HepG2 (cell line): Measurements from ENCODE around the gene HLCS. TPM values are rescaled to one million over a fixed set of nuclear protein-coding genes. Genes with fewer than 3 reads are reported as not detected.

ENCODE experiments used
- ATAC-seq: fragments of 200-7000 bp; cut with Tn5 transposase; 3 replicates; pipeline ENCODE4 v1.9.1; 2020; ENCODE audit warnings: mild to moderate bottlenecking, moderate library complexity
- BruUV-seq: library from RNA; stranded (reverse); fragments of 400-500 nt; replicated peaks from 2 replicates; lab custom pipeline; 2021; lab: Mats Ljungman, UMichigan
- CTCF ChIA-PET: fragments of 300-600 bp; formaldehyde crosslinking; extraction: SDS; loops from one replicate; lab custom pipeline; 2021; ENCODE audit warnings: low total read pairs, inconsistent platforms, low intra/inter-chr PET ratio; lab: Yijun Ruan, JAX
- POLR2A ChIA-PET: fragments of 350-600 bp; sonication (Branson Sonifier 250); formaldehyde crosslinking; loops from one replicate; lab custom pipeline; 2020; ENCODE audit warnings: antibody characterized with exemption, inconsistent platforms; lab: Yijun Ruan, JAX
- DNase-seq: peaks from one replicate; pipeline ENCODE4 v3.0.0-alpha.2; 2015; ENCODE audit warnings: low spot score
- FAIRE-seq: peaks from 3 replicates; lab custom pipeline; 2011; peaks lifted over from hg19 to GRCh38; lab: Jason Lieb, UNC
- H2AFZ ChIP-seq: one replicate; pipeline ENCODE4 v1.6.1; 2011; ENCODE audit warnings: low read length, inconsistent platforms
- H3K27ac ChIP-seq: fragments of 300-600 bp; 3 replicates; pipeline ENCODE4 v1.8.0; 2011; ENCODE audit warnings: mixed run types, mild to moderate bottlenecking, mixed read lengths, low read length, inconsistent platforms; ENCODE audit not compliant: insufficient read depth; ENCODE audit errors: extremely low read length
- H3K27me3 ChIP-seq, 2 experiments: fragments of 200-600 bp in 1 of 2; 2 replicates in 1 of 2; 3 replicates in 1 of 2; pipeline versions ENCODE4 v1.6.0 to v1.8.0; 2011; ENCODE audit warnings: low read length in 2 of 2, mild to moderate bottlenecking in 2 of 2, moderate library complexity in 2 of 2, inconsistent platforms in 1 of 2; ENCODE audit not compliant: insufficient read depth in 2 of 2, control insufficient read depth in 1 of 2
- H3K36me3 ChIP-seq, 2 experiments: fragments of 200-600 bp in 1 of 2; replicated peaks in 1 of 2; 2 replicates in 1 of 2; 3 replicates in 1 of 2; pipeline versions ENCODE4 v1.5.1 to v1.8.0; 2011; ENCODE audit warnings: low read length in 2 of 2, inconsistent platforms in 1 of 2; ENCODE audit not compliant: insufficient read depth in 2 of 2, control insufficient read depth in 1 of 2
- H3K4me1 ChIP-seq: 2 replicates; pipeline ENCODE4 v1.5.1; 2012; ENCODE audit warnings: low read length, inconsistent platforms; ENCODE audit not compliant: insufficient read depth
- H3K4me2 ChIP-seq: 2 replicates; pipeline ENCODE4 v1.6.0; 2011; ENCODE audit warnings: low read depth, low read length, inconsistent platforms
- H3K4me3 ChIP-seq, 3 experiments: fragments of 200-600 bp in 1 of 3; sonication (generic), shearing (Covaris generic) in 1 of 3; replicated peaks in 1 of 3; 2 replicates each; pipeline ENCODE4 v1.5.1; 2011 to 2016; ENCODE audit warnings: low read length in 3 of 3, inconsistent platforms in 2 of 3, low read depth in 2 of 3, mild to moderate bottlenecking in 2 of 3, control low read depth in 1 of 3, mixed read lengths in 1 of 3; ENCODE audit not compliant: insufficient read depth in 1 of 3
- H3K79me2 ChIP-seq: one replicate; pipeline ENCODE4 v1.6.1; 2011; ENCODE audit warnings: low read length, inconsistent platforms; ENCODE audit not compliant: insufficient read depth
- H3K9ac ChIP-seq: 2 replicates; pipeline ENCODE4 v1.6.0; 2011; ENCODE audit warnings: mild to moderate bottlenecking, low read depth, low read length, inconsistent platforms; ENCODE audit not compliant: insufficient read depth
- H3K9me3 ChIP-seq: 2 replicates; pipeline ENCODE4 v1.5.1; 2012; ENCODE audit warnings: mild to moderate bottlenecking, low read length
- H4K20me1 ChIP-seq: 2 replicates; pipeline ENCODE4 v1.6.0; 2011; ENCODE audit warnings: inconsistent platforms, mild to moderate bottlenecking, low read length, moderate library complexity; ENCODE audit not compliant: insufficient read depth
- ATF2 ChIP-seq: sonication (generic); formaldehyde crosslinking; IDR thresholded peaks from 2 replicates; pipeline ENCODE4 v1.4.0; 2020; ENCODE audit warnings: missing genetic modification reagents
- EHMT2 ChIP-seq: fragments of 200-600 bp; sonication (generic); IDR thresholded peaks from 2 replicates; pipeline ENCODE4 v1.7.0; 2017; ENCODE audit warnings: antibody characterized with exemption, low read depth, low read length, borderline replicate concordance
- MED1 ChIP-seq: sonication (generic); formaldehyde crosslinking; IDR thresholded peaks from 2 replicates; pipeline ENCODE4 v1.4.0; 2020; ENCODE audit warnings: missing genetic modification reagents
- MLX ChIP-seq: IDR thresholded peaks from 2 replicates; pipeline ENCODE4 v1.6.1; 2016
- SETDB1 ChIP-seq: sonication (generic); formaldehyde crosslinking; IDR thresholded peaks from 2 replicates; pipeline ENCODE4 v1.5.1; 2020; ENCODE audit warnings: missing genetic modification reagents, mild to moderate bottlenecking, borderline replicate concordance
- ZBTB7B ChIP-seq: sonication (generic); formaldehyde crosslinking; IDR thresholded peaks from 2 replicates; pipeline ENCODE4 v1.4.0; 2020; ENCODE audit warnings: missing genetic modification reagents
- ZMYM4 ChIP-seq: sonication (generic); formaldehyde crosslinking; IDR thresholded peaks from 2 replicates; pipeline ENCODE4 v1.8.1; 2023; ENCODE audit warnings: mild to moderate bottlenecking, missing genetic modification reagents
- ZNF136 ChIP-seq: sonication (generic); formaldehyde crosslinking; IDR thresholded peaks from 2 replicates; pipeline ENCODE4 v1.8.1; 2022; ENCODE audit warnings: low read depth, mild to moderate bottlenecking, moderate library complexity, missing genetic modification reagents
- ZNF644 ChIP-seq: IDR thresholded peaks from 2 replicates; pipeline ENCODE4 v1.6.1; 2016; ENCODE audit warnings: low read depth
- ZNF652 ChIP-seq: IDR thresholded peaks from 2 replicates; pipeline ENCODE4 v1.6.1; 2016; ENCODE audit warnings: low read depth, borderline replicate concordance
- ZNF691 ChIP-seq: sonication (generic); formaldehyde crosslinking; IDR thresholded peaks from 2 replicates; pipeline ENCODE4 v1.4.0; 2020; ENCODE audit warnings: missing genetic modification reagents, low read depth, mild to moderate bottlenecking, borderline replicate concordance
- ZNF792 ChIP-seq: IDR thresholded peaks from 2 replicates; pipeline ENCODE4 v1.6.1; 2016
- WGBS: methylation state at CpG from one replicate; pipeline ENCODE4 v1.1.6; 2017; ENCODE audit warnings: low lambda C conversion rate; 5-methylcytosine and 5-hydroxymethylcytosine counted together
- in situ Hi-C: cut with HindIII; loops from 2 replicates; pipeline ENCODE4 v1.10.0; 2017; ENCODE audit warnings: low pct_unique_long_range_greater_than_20kb; ENCODE audit not compliant: extremely low pct_ligation_motif_present
- intact Hi-C: fragments of 100-400 bp; cut with micrococcal nuclease; formaldehyde crosslinking; loops from one replicate; pipeline ENCODE4 v1.10.0; 2022; ENCODE audit not compliant: unreplicated experiment
- polyA plus RNA-seq, 8 experiments: library from polyadenylated mRNA; depleted of rRNA in 3 of 8; stranded (reverse) in 7 of 8; unstranded in 1 of 8; fragments of >200 nt; fragmentation: Illumina TruSeq in 4 of 8; extraction: Trizol in 4 of 8; gene quantifications; 2 replicates each; pipeline versions ENCODE4 v1.2.1 to v1.2.3, GENCODE V29; 2011 to 2016; ENCODE audit warnings: low read depth in 4 of 8, missing spikeins in 1 of 8, mixed read lengths in 1 of 8; ENCODE audit not compliant: insufficient read depth in 1 of 8
- total RNA-seq, 5 experiments: library from RNA; depleted of rRNA; stranded (reverse); fragments of >200 nt; fragmentation: Illumina TruSeq; extraction: Trizol; gene quantifications; 2 replicates each; pipeline ENCODE4 v1.2.3, GENCODE V29; 2016; ENCODE audit warnings: low read depth in 1 of 5
- TF ChIP-seq, protein P1 (sequence below): sonication (generic); formaldehyde crosslinking; IDR thresholded peaks from 2 replicates; pipeline ENCODE4 v1.4.0; 2020; ENCODE audit warnings: missing genetic modification reagents

HLCS gene
- total and polyA plus RNA-seq, 2 of the 13 experiments (the other 11 are each of a cell fraction or from before 2014, with no cell fraction given): 7.9 to 12.3 TPM

- Histone ChIP-seq H3K79me2 (no peaks in the 10 kb centered on the region), H3K4me3 (no peak overlapping the region), H4K20me1 (no peaks in the 10 kb centered on the region), H2AFZ (no peak overlapping the region), H3K4me1 (no peaks in the 10 kb centered on the region), H3K4me2 (no peak overlapping the region), H3K9ac (no peak overlapping the region), H3K9me3 (peaks cover 4% of the 10 kb centered on the region; the same call in 1 of the 2 replicates), H3K27me3 (no peaks in the 10 kb centered on the region), H3K27ac (no peak overlapping the region), H3K36me3 (peaks cover 0 to 12% of the 10 kb centered on the region in 2 experiments; a peak in 4 of 5 replicates)
- intact Hi-C loops: no loop called here
- ATAC-seq (no peak), FAIRE-seq (no peak), DNase-seq (no peak)
- ChIA-PET CTCF (no interaction called here), POLR2A (no interaction called here)
- in situ Hi-C loops: no loop called here
- no TSS peak for BruUV-seq
- WGBS: 81% methylated on average over 2 of the region's 2 CpGs
- TF ChIP-seq ZMYM4 (no peak), MED1 (CRISPR knock-in tag) (no peak), MLX (CRISPR knock-in tag) (no peak), ATF2 (no peak), ZNF792 (CRISPR knock-in tag) (no peak), EHMT2 (no peak), ZNF644 (CRISPR knock-in tag) (no peak), ZNF652 (CRISPR knock-in tag) (no peak), SETDB1 (no peak), ZBTB7B (no peak), ZNF691 (CRISPR knock-in tag) (no peak), ZNF136 (CRISPR knock-in tag) (no peak)
- TF ChIP-seq, protein P1, sequence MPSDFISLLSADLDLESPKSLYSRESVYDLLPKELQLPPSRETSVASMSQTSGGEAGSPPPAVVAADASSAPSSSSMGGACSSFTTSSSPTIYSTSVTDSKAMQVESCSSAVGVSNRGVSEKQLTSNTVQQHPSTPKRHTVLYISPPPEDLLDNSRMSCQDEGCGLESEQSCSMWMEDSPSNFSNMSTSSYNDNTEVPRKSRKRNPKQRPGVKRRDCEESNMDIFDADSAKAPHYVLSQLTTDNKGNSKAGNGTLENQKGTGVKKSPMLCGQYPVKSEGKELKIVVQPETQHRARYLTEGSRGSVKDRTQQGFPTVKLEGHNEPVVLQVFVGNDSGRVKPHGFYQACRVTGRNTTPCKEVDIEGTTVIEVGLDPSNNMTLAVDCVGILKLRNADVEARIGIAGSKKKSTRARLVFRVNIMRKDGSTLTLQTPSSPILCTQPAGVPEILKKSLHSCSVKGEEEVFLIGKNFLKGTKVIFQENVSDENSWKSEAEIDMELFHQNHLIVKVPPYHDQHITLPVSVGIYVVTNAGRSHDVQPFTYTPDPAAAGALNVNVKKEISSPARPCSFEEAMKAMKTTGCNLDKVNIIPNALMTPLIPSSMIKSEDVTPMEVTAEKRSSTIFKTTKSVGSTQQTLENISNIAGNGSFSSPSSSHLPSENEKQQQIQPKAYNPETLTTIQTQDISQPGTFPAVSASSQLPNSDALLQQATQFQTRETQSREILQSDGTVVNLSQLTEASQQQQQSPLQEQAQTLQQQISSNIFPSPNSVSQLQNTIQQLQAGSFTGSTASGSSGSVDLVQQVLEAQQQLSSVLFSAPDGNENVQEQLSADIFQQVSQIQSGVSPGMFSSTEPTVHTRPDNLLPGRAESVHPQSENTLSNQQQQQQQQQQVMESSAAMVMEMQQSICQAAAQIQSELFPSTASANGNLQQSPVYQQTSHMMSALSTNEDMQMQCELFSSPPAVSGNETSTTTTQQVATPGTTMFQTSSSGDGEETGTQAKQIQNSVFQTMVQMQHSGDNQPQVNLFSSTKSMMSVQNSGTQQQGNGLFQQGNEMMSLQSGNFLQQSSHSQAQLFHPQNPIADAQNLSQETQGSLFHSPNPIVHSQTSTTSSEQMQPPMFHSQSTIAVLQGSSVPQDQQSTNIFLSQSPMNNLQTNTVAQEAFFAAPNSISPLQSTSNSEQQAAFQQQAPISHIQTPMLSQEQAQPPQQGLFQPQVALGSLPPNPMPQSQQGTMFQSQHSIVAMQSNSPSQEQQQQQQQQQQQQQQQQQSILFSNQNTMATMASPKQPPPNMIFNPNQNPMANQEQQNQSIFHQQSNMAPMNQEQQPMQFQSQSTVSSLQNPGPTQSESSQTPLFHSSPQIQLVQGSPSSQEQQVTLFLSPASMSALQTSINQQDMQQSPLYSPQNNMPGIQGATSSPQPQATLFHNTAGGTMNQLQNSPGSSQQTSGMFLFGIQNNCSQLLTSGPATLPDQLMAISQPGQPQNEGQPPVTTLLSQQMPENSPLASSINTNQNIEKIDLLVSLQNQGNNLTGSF (CRISPR knock-in tag): no peak
These were observed 77.1 kb downstream of the HLCS start for GRCh38 chr21:36889401-36889800.
